Stimulated activated CD8-positive, alpha-beta memory T cell treated with anti-CD3 and anti-CD28 coated beads, Interleukin-12 subunit alpha, Interleukin-12 subunit beta, amount 100 ng/mL, for 1 hour (primary cell): ENCODE results near the gene PPP4R4.
"Not testable (repeated sequence)": the region's sequence is repeated elsewhere in the genome, so short reads cannot be mapped to it uniquely, and the experiment has no call there.

ENCODE experiments used
- DNase-seq: peaks from one replicate; pipeline ENCODE4 v3.0.0-alpha.2; 2020; ENCODE audit warnings: low read depth

Gene PPP4R4

GRCh38 chr14:94177806-94178205, 3.7 kb downstream of the PPP4R4 start:
- no peak for DNase-seq

- DNase-seq = no peak
Measured at GRCh38 chr14:94179244-94179643, 5.1 kb downstream of the PPP4R4 start.

GRCh38 chr14:94180655-94181271, 6.6 kb downstream of the PPP4R4 start:
- no peak for DNase-seq

- DNase-seq = no peak
Measured at GRCh38 chr14:94181835-94182234, 7.7 kb downstream of the PPP4R4 start.

DNA sequence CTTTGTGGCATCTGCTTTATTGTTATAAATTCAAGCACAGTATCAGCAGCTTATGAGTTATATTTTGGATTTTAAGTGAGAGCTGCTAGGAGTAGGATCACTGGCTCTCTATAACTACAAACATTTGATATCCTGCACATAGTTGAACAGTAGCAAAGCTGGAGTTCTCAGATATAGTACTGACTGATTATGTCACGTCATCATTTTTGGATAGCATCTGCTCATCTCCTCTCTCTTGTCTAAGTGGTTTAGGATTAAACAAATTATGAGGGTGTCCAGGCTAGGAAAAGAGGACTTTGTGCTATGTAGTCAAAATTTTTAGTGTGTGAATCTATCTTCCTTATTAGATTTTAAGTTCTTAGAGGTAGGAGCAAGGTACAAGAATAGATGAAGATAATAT, 18.4 kb downstream of the PPP4R4 start:
- DNase-seq = no peak

DNA sequence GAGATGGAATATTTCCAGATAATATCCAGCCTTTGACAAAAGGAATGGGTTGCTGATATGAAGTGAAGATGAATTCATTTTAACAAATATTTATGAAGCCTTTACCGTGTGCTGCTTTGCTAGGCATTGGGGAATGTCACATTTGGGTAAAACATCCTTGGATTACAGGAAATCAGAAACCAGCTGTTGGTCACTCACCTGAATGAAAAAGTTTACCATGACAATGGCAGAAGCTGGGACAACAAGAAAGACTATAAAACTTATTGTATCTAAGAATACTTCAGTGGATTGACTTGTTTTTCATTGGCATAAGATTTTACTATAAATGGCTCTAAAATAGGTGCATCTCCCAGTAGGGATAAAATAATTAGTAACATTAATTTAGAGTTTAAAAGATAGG, 19.7 kb downstream of the PPP4R4 start:
- no peak for DNase-seq

DNA sequence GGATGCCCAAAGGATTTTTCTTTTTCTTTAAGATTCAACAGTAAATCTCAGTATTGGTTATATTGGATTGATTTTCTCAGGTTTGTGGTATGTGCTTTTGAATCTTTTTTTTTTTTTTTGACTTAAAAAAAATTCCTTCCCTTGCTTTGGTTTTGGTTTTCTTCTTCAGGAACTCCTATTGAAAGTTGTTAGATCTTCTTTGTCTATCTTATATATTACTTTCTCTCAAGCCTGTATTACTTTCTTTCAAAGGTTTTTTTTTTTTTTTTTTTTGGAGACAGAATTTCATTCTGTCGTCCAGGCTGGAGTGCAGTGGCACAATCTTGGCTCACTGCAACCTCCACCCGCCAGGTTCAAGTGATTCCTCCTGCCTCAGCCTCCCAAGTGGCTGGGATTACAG, 21.9 kb downstream of the PPP4R4 start:
- no peak for DNase-seq

DNA sequence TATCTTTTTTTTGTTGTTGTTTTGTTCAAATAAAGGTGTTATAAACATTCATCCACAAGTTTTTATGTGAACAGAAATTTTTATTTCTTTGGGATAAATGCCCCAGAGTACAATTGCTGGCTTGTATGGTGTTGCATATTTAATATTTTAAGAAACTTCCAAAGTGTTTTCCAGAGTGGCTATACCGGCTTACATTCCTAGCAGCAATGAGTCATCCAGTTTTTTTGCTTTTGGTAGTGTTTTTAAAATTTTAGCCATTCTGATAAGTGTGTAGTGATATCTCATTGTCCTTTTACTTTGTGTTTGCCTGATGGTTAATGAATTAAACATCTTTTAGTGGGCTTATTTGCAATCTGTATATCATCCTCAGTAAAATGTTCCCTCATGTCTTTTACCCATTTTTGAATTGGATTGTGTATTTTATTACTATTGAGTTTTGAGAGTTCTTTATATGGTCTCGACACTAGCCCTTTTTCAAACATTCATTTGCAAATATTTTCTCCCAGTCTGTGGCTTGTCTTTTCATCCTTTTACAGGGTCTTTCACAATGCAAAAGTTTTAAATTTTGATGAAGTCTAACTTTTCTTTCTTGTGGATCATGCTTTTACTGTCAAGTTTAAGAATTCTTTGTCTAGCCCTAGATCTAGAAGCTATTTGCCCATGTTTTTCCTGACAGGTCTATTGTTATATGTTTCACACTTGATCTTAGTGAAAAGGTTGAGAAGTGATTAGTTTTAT, 29.5 kb downstream of the PPP4R4 start:
- no peak for DNase-seq

- no peak for DNase-seq
Measured at GRCh38 chr14:94213021-94213420, 38.9 kb downstream of the PPP4R4 start.

GRCh38 chr14:94213741-94214140, 39.6 kb downstream of the PPP4R4 start:
- DNase-seq = no peak

DNA sequence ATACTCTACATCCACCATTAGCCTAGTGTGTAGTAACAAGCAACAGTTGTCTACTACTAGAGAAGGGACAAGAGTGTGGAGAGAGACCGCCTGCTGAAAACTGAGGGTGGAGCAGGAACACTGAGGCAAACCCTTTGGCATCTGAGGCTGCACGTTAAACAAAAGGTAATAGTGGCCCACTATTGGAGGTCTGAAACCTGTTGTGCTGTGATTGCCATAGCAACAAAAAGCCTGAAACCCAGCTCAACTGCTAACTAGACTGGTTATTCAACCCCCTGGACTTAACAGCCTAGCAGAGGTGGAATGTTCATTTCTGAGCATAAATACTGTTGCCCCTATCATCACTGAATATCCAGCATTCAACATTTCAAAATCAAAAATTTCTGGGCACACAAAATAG, 43.0 kb downstream of the PPP4R4 start:
- no peak for DNase-seq

DNA sequence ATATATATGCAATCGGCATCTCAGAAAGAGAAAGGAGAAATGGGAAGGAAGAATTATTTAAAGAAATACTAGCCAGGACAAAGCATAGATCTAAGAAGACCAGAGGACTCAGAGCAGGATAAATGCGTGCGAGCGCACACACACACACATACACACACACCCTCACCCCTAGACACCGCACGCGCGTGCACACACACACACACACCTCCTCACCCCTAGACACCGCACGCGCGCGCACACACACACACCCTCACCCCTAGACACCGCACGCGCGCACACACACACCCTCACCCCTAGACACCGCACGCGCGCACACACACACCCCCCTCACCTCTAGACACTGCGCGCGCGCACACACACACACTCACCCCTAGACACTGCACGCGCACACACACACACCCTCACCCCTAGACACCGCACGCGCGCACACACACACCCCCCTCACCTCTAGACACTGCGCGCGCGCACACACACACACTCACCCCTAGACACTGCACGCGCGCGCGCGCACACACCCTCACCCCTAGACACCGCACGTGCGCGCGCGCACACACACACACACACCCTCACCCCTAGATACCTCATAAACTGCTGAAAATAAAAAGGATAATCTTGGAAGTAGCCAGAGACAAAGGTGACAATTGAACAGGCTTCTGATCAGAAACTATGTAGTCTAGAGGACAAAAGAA, 44.2 kb downstream of the PPP4R4 start:
- not testable (repeated sequence) for DNase-seq

DNA sequence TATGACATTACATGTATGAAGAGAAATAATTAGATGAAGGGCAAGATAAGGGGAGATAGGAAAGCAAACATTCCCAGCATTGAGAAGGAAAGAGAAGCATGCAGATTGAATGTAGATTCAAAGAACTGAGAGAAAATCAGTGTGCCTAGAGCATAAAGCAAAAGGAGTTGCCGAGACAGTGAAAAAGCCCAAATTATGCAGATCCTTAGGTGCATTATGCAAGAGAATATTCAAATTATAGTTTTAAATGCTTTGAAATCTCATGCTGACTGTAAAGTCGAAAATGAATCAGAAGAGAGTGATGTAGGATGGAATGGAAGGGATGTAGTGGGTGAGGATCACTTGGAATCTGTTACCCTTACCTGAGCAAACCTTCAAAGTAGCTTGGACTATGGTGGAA, 49.9 kb downstream of the PPP4R4 start:
- DNase-seq = no peak

- no peak for DNase-seq
Measured at GRCh38 chr14:94225460-94226378, 51.6 kb downstream of the PPP4R4 start.

DNA sequence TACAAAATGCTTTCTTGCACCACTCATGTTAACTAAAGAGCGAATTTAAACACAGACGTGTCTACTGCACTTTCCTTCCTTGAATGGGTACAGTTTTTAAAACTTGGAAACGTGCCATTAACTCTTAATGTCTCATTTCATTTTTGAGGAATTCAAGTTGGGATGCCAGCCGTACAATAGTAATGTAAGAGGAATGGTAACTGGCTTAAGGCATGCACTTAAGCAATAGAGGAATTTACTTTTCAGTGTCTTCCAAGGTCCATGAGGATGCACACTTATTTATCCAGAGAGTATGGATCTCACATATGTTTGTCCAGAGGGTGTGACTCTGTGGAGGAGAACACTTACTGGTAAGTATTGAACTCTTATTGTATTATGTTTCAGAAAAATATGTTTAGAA, 52.9 kb downstream of the PPP4R4 start:
- DNase-seq = no peak

- no peak for DNase-seq
Measured at GRCh38 chr14:94237046-94237445, 62.9 kb downstream of the PPP4R4 start.

- no peak for DNase-seq
Measured at GRCh38 chr14:94237983-94238382, 63.9 kb downstream of the PPP4R4 start.

DNA sequence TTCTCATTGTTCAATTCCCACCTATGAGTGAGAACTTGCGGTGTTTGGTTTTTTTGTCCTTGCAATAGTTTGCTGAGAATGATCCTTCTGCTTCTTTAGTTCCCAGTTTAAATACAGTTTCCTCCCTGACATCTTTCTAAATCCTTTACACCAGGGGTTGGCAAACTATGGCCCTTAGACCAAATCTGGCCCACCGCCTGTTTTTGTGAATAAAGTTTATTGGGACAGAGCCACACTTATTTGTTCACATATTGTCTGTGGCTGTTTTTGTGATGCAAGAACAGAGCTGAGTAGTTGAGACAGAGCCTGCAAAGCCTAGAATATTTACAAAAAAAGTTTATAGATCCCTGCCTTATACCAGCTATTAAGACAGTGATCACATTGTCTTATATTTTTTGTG, 65.3 kb downstream of the PPP4R4 start:
- no peak for DNase-seq

DNA sequence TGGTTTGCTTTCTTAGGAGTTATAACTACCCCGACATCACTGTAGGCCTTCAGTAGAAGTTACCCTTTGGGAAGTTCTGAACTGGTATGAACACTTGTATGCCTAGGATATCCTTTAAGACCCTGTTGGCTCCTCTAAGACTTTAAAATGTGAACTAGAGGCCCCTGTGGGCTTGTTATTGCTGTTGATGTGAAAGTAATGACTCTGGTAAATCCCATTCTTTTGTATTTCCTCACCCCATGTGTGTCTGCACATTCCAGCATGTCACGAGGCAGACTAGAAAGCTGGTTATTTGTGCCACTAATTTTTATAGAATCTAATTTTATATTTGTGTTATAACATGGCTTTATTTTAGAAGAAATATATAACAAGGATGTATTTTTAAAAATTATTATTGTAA, 70.1 kb downstream of the PPP4R4 start:
- DNase-seq = no peak

DNA sequence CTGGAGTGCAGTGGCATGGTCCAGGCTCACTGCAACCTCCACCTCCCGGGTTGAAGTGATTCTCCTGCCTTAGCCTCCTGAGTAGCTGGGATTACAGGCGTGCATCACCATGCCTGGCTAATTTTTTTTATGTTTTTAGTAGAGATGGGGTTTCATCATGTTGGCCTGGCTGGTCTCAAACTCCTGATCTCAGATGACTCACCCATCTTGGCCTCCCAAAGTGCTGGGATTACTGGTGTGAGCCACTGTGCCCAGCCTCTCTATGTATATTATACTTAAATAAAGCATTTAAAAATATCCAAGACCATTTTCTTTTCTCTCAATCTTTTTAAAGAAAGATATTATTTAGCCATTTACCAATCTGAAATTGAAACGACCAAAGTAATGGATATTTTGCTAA, 90.1 kb downstream of the PPP4R4 start:
- DNase-seq = not testable (repeated sequence)

GRCh38 chr14:94267352-94267751, 93.2 kb downstream of the PPP4R4 start:
- no peak for DNase-seq

GRCh38 chr14:94268582-94268981, 94.5 kb downstream of the PPP4R4 start:
- not testable (repeated sequence) for DNase-seq
